GM12878 (cell line): ENCODE results near the gene APOC4. TPM values are rescaled to one million over a fixed set of nuclear protein-coding genes. Genes with fewer than 3 reads are reported as not detected.

ENCODE experiments used
- ATAC-seq: fragments of 200-7000 bp; cut with Tn5 transposase; 3 replicates; pipeline ENCODE4 v1.9.1; 2020; ENCODE audit warnings: mild to moderate bottlenecking, moderate library complexity
- BruUV-seq: library from RNA; stranded (reverse); fragments of 400-500 nt; replicated peaks from 2 replicates; lab custom pipeline; 2021; lab: Mats Ljungman, UMichigan
- CTCF ChIA-PET: fragments of 300-600 bp; sonication (Branson Sonifier 250); formaldehyde crosslinking; extraction: SDS; loops from one replicate; lab custom pipeline; 2021; ENCODE audit warnings: inconsistent platforms; lab: Yijun Ruan, JAX
- POLR2A ChIA-PET: fragments of 350-600 bp; formaldehyde crosslinking; extraction: SDS; loops from one replicate; lab custom pipeline; 2021; ENCODE audit warnings: inconsistent platforms; lab: Charles Lee
- RAD21 ChIA-PET: fragments of 300-600 bp; sonication (Branson Sonifier 250); formaldehyde crosslinking; loops from one replicate; lab custom pipeline; 2023; ENCODE audit warnings: antibody characterized with exemption; ENCODE audit not compliant: unreplicated experiment; lab: Charles Lee
- SMC1A ChIA-PET: fragments of 300-600 bp; sonication (Branson Sonifier 250); formaldehyde crosslinking; loops from one replicate; lab custom pipeline; 2023; ENCODE audit not compliant: unreplicated experiment, uncharacterized antibody; lab: Charles Lee
- DNase-seq: peaks from one replicate; pipeline ENCODE4 v3.0.0-alpha.2; 2011; ENCODE audit warnings: low read depth, low spot score
- FAIRE-seq: peaks from 3 replicates; lab custom pipeline; 2011; peaks lifted over from hg19 to GRCh38; lab: Jason Lieb, UNC
- H2AFZ ChIP-seq: 2 replicates; pipeline ENCODE4 v1.6.0; 2011; ENCODE audit warnings: low read depth, low read length, control low read depth; ENCODE audit not compliant: control insufficient read depth
- H3K27ac ChIP-seq: 2 replicates; pipeline ENCODE4 v1.5.1; 2011; ENCODE audit warnings: control low read depth; ENCODE audit not compliant: control insufficient read depth, insufficient read depth
- H3K27me3 ChIP-seq, 2 experiments: replicated peaks in 1 of 2; 2 replicates each; pipeline versions ENCODE4 v1.6.0 to v1.6.1; 2011; ENCODE audit warnings: low read length in 1 of 2; ENCODE audit not compliant: control insufficient read depth in 2 of 2, insufficient read depth in 2 of 2
- H3K36me3 ChIP-seq, 2 experiments: 2 replicates each; pipeline ENCODE4 v1.5.1; 2011; ENCODE audit warnings: low read length in 1 of 2; ENCODE audit not compliant: control insufficient read depth in 2 of 2, insufficient read depth in 2 of 2
- H3K4me1 ChIP-seq: 2 replicates; pipeline ENCODE4 v1.6.1; 2011; ENCODE audit warnings: mild to moderate bottlenecking, low read length, moderate library complexity, mixed read lengths; ENCODE audit not compliant: control insufficient read depth, insufficient read depth
- H3K4me2 ChIP-seq: 2 replicates; pipeline ENCODE4 v1.6.0; 2011; ENCODE audit warnings: control low read depth; ENCODE audit not compliant: control insufficient read depth, insufficient read depth
- H3K4me3 ChIP-seq: fragments of 200-600 bp; sonication (generic); 2 replicates; pipeline ENCODE4 v1.5.1; 2016
- H3K79me2 ChIP-seq: 2 replicates; pipeline ENCODE4 v1.6.0; 2011; ENCODE audit warnings: low read length; ENCODE audit not compliant: control insufficient read depth, insufficient read depth
- H3K9ac ChIP-seq: 2 replicates; pipeline ENCODE4 v1.8.0; 2011; ENCODE audit warnings: low read length, control low read depth, mixed read lengths; ENCODE audit not compliant: control insufficient read depth, insufficient read depth
- H3K9me3 ChIP-seq: replicated peaks from 3 replicates; pipeline ENCODE4 v1.5.1; 2011; ENCODE audit warnings: mild to moderate bottlenecking, low read length; ENCODE audit not compliant: control insufficient read depth, insufficient read depth
- H4K20me1 ChIP-seq: 2 replicates; pipeline ENCODE4 v1.6.0; 2011; ENCODE audit not compliant: control insufficient read depth, insufficient read depth
- E2F8 ChIP-seq: fragments of 450-650 bp; IDR thresholded peaks from 2 replicates; pipeline ENCODE4 v1.6.1; 2018; ENCODE audit warnings: mild to moderate bottlenecking, low read depth, moderate library complexity; ENCODE audit not compliant: partially characterized antibody
- E4F1 ChIP-seq: fragments of 450-650 bp; IDR thresholded peaks from 2 replicates; pipeline ENCODE4 v1.6.1; 2018; ENCODE audit warnings: borderline replicate concordance, mild to moderate bottlenecking; ENCODE audit not compliant: partially characterized antibody
- PML ChIP-seq: IDR thresholded peaks from 2 replicates; pipeline ENCODE4 v1.6.1; 2012; ENCODE audit warnings: low read length, inconsistent platforms
- RCOR1 ChIP-seq: conservative IDR thresholded peaks from 2 replicates; pipeline ENCODE4 v1.6.1; 2012; ENCODE audit warnings: low read depth, low read length, improper control_type of control experiment
- WGBS: methylation state at CpG from one replicate; pipeline ENCODE4 v1.1.6; 2016; ENCODE audit warnings: low lambda C conversion rate; ENCODE audit not compliant: insufficient replicate concordance, insufficient coverage; ENCODE audit errors: missing lambda C conversion rate; 5-methylcytosine and 5-hydroxymethylcytosine counted together
- in situ Hi-C: fragments of 300-500 bp; cut with MboI; formaldehyde crosslinking; loops from 9 replicates; pipeline ENCODE4 v1.14.3; 2018; ENCODE audit warnings: mixed read lengths
- intact Hi-C: fragments of 100-400 bp; cut with micrococcal nuclease; formaldehyde crosslinking; loops from one replicate; pipeline ENCODE4 v1.14.2; 2022; ENCODE audit not compliant: unreplicated experiment
- polyA plus RNA-seq, 11 experiments: library from polyadenylated mRNA; depleted of rRNA in 4 of 11; unstranded in 6 of 11; stranded (reverse) in 5 of 11; fragments of >200 nt; fragmentation: Nextera tagmentation in 4 of 11; fragmentation: Illumina TruSeq in 1 of 11; extraction: Ambion mirVana in 4 of 11; extraction: Trizol in 1 of 11; gene quantifications; 1 replicate in 1 of 11; 2 replicates in 10 of 11; pipeline versions ENCODE4 v1.2.1 to v1.2.3, GENCODE V29; 2011 to 2016; ENCODE audit warnings: inconsistent platforms in 2 of 11, missing spikeins in 2 of 11, low read depth in 1 of 11
- total RNA-seq, 4 experiments: library from RNA; depleted of rRNA in 3 of 4; stranded (reverse); fragments of >200 nt in 3 of 4; fragmentation: Illumina TruSeq in 1 of 4; extraction: Trizol in 1 of 4; gene quantifications; 2 replicates each; pipeline versions ENCODE4 v1.2.1 to v1.2.3, GENCODE V29; 2013 to 2021

APOC4 gene
- total and polyA plus RNA-seq, 10 of the 15 experiments (the other 5 are each of a cell fraction or from before 2014, with no cell fraction given), result not detected

GRCh38 chr19:44900328-44901244, 41.5 kb upstream of the APOC4 start:
- FAIRE-seq (no peak), ATAC-seq (no peak), DNase-seq (no peak)
- H3K4me1 ChIP-seq, result no peaks in the 10 kb centered on the region
- no TSS peak for BruUV-seq
- no peaks in the 10 kb centered on the region for H3K9me3 ChIP-seq
- ChIA-PET POLR2A (no interaction called here), RAD21 (no interaction called here), CTCF (interaction anchor here (1.0 to 1.6 kb wide), 2 partner anchors 49 to 159 kb away, joined by 3 to 4 read pairs; no protein-coding TSS in a partner anchor), SMC1A (no interaction called here)
- no peaks in the 10 kb centered on the region; the same call in 1 of the 2 replicates for H4K20me1 ChIP-seq
- no peaks in the 10 kb centered on the region for H3K27me3 ChIP-seq
- no peak overlapping the region for H3K9ac ChIP-seq
- H3K4me3 ChIP-seq, result no peak overlapping the region
- no peak overlapping the region for H3K27ac ChIP-seq
- WGBS, result 95% methylated on average over 19 of the region's 19 CpGs
- TF ChIP-seq E2F8 (no peak), RCOR1 (no peak), E4F1 (no peak), PML (no peak)
- no peaks in the 10 kb centered on the region for H3K79me2 ChIP-seq
- intact Hi-C loops, result no loop called here
- H3K4me2 ChIP-seq, result no peak overlapping the region
- H3K36me3 ChIP-seq, result peaks cover 13 to 31% of the 10 kb centered on the region in 2 experiments; a peak in 3 of 4 replicates
- in situ Hi-C loops, result loop anchor here (5.0 to 10.0 kb wide), 3 partner anchors 54 to 434 kb away; partner anchors contain the start of gene CLPTM1
- no peak overlapping the region for H2AFZ ChIP-seq
